Transverse colon (tissue), 4 donors: Measurements from ENCODE around the gene SNED1. TPM values are rescaled to one million over a fixed set of nuclear protein-coding genes. Genes with fewer than 3 reads are reported as not detected.

Experiments
- DNase-seq: peaks from one replicate; pipeline ENCODE4 v3.0.0-alpha.2; 2019
- H3K27ac ChIP-seq, 4 donors: fragments of 200-600 bp; sonication (generic); 2 replicates each; pipeline ENCODE4 v1.5.1; 2016 to 2018; ENCODE audit warnings: inconsistent platforms in 4 of 4
- H3K27me3 ChIP-seq: fragments of 200-600 bp; sonication (generic); 2 replicates; pipeline ENCODE4 v1.5.1; 2017; ENCODE audit warnings: inconsistent platforms
- H3K36me3 ChIP-seq, 4 donors: fragments of 200-600 bp; sonication (generic); 2 replicates each; pipeline ENCODE4 v1.5.1; 2017 to 2019; ENCODE audit warnings: inconsistent platforms in 4 of 4
- H3K4me1 ChIP-seq, 4 donors: fragments of 200-600 bp; sonication (generic); 2 replicates each; pipeline ENCODE4 v1.5.1; 2017 to 2020; ENCODE audit warnings: inconsistent platforms in 4 of 4
- H3K4me3 ChIP-seq, 4 donors: fragments of 200-600 bp; sonication (generic); 1 replicate in 1 of 4; 2 replicates in 3 of 4; pipeline versions ENCODE4 v1.5.1 to v1.6.1; 2017 to 2019; ENCODE audit warnings: inconsistent platforms in 4 of 4
- H3K9me3 ChIP-seq, 2 donors: fragments of 200-600 bp; sonication (generic); 2 replicates each; pipeline ENCODE4 v1.5.1; 2017 to 2019; ENCODE audit warnings: inconsistent platforms in 2 of 2
- CTCF ChIP-seq, 5 experiments: fragments of 200-600 bp in 3 of 5; fragments of 450-650 bp in 2 of 5; sonication (generic) in 3 of 5; IDR thresholded peaks; 1 replicate in 2 of 5; 2 replicates in 3 of 5; pipeline ENCODE4 v1.5.1; 2016 to 2017; ENCODE audit warnings: antibody characterized with exemption in 5 of 5, inconsistent platforms in 3 of 5, mild to moderate bottlenecking in 2 of 5, moderate library complexity in 1 of 5
- EP300 ChIP-seq: sonication (generic); formaldehyde crosslinking; IDR thresholded peaks from one replicate; pipeline ENCODE4 v1.6.1; 2017; ENCODE audit warnings: antibody characterized with exemption, low read depth
- POLR2A ChIP-seq: fragments of 450-650 bp; IDR thresholded peaks from one replicate; pipeline ENCODE4 v1.6.1; 2016; ENCODE audit warnings: antibody characterized with exemption, mild to moderate bottlenecking, moderate library complexity
- POLR2AphosphoS5 ChIP-seq, 3 donors: sonication (generic); formaldehyde crosslinking; IDR thresholded peaks; one replicate each; pipeline ENCODE4 v1.6.1; 2016; ENCODE audit warnings: antibody characterized with exemption in 3 of 3
- WGBS, 2 donors: methylation state at CpG; one replicate each; pipeline ENCODE4 v1.1.5; 2018; ENCODE audit warnings: low coverage in 1 of 2; 5-methylcytosine and 5-hydroxymethylcytosine counted together
- in situ Hi-C, 4 donors: fragments of 200-750 bp; cut with MboI; loops; one replicate each; pipeline versions ENCODE4 v1.15.0 to v1.15.1; 2017; ENCODE audit warnings: low sequenced_read_pairs in 3 of 4, low pct_ligation_motif_present in 1 of 4, low pct_unique_long_range_greater_than_20kb in 1 of 4
- intact Hi-C: fragments of 100-400 bp; cut with DNase I; formaldehyde crosslinking; loops from one replicate; pipeline ENCODE4 v1.15.1; 2023; ENCODE audit warnings: low total_unique reads
- total RNA-seq, 4 donors: library from RNA; depleted of rRNA; stranded (reverse); fragments of >200 nt; gene quantifications; one replicate each; pipeline ENCODE4 v1.1.0, GENCODE V29; 2016

Gene SNED1
- total RNA-seq, 4 donors from 2014 or later, result 8.2 to 65.5 (median 30.0) TPM

GRCh38 chr2:241033336-241033987, 35.0 kb downstream of the SNED1 start:
- intact Hi-C loops (loop anchor here (5.0 kb wide), 1 partner anchor 536 kb away; no protein-coding TSS in a partner anchor), in situ Hi-C loops (no loop called here)
- Histone ChIP-seq H3K9me3 (no peaks in the 10 kb centered on the region), H3K36me3 (no peaks in the 10 kb centered on the region), H3K27ac (no peak overlapping the region), H3K4me1 (peaks cover 0 to 14% (median 10%) of the 10 kb centered on the region in 4 donors), H3K27me3 (peaks cover 15% of the 10 kb centered on the region), H3K4me3 (no peak overlapping the region)
- WGBS, 2 donors, result 67 to 85% methylated on average over 1 to 15 of the region's 17 CpGs
- TF ChIP-seq POLR2AphosphoS5 (IDR thresholded peaks at IDR 0.05), result no peak
- no peak for TF ChIP-seq POLR2A
- no peak for TF ChIP-seq CTCF (IDR thresholded peaks at IDR 0.05)
- no peak for TF ChIP-seq EP300
- no peak for DNase-seq

GRCh38 chr2:241033994-241034393, 35.6 kb downstream of the SNED1 start:
- DNase-seq, result no peak

GRCh38 chr2:241034490-241035141, 36.2 kb downstream of the SNED1 start:
- H3K4me1 ChIP-seq, result peaks cover 0 to 14% (median 10%) of the 10 kb centered on the region in 4 donors
- no peak for DNase-seq
- intact Hi-C loops, result loop anchor here (5.0 kb wide), 1 partner anchor 537 kb away; no protein-coding TSS in a partner anchor
- H3K36me3 ChIP-seq, result no peaks in the 10 kb centered on the region
- H3K9me3 ChIP-seq, result no peaks in the 10 kb centered on the region
- peaks cover 15% of the 10 kb centered on the region for H3K27me3 ChIP-seq
- H3K4me3 ChIP-seq, result no peak overlapping the region
- 96% methylated on average over 22 of the region's 22 CpGs; no CpG with 5 or more reads in 1 of the 2 donors for WGBS, 2 donors
- H3K27ac ChIP-seq, result no peak overlapping the region
- in situ Hi-C loops, result no loop called here
- TF ChIP-seq POLR2AphosphoS5 (IDR thresholded peaks at IDR 0.05), result no peak
- no peak for TF ChIP-seq EP300
- no peak for TF ChIP-seq POLR2A
- TF ChIP-seq CTCF (IDR thresholded peaks at IDR 0.05), result no peak

More at GRCh38 chr2:241033994-241034393, 35.6 kb downstream of the SNED1 start:
- peaks cover 0 to 14% (median 10%) of the 10 kb centered on the region in 4 donors for H3K4me1 ChIP-seq
- no peak overlapping the region for H3K27ac ChIP-seq
- H3K36me3 ChIP-seq, result no peaks in the 10 kb centered on the region
- in situ Hi-C loops (no loop called here), intact Hi-C loops (loop anchor here (5.0 kb wide), 1 partner anchor 537 kb away; no protein-coding TSS in a partner anchor)
- H3K4me3 ChIP-seq, result no peak overlapping the region
- 84% methylated on average over 7 of the region's 7 CpGs; no CpG with 5 or more reads in 1 of the 2 donors for WGBS, 2 donors
- peaks cover 15% of the 10 kb centered on the region for H3K27me3 ChIP-seq
- no peak for TF ChIP-seq CTCF (IDR thresholded peaks at IDR 0.05)
- TF ChIP-seq POLR2A, result no peak
- TF ChIP-seq EP300, result no peak
- no peak for TF ChIP-seq POLR2AphosphoS5 (IDR thresholded peaks at IDR 0.05)
- H3K9me3 ChIP-seq, result no peaks in the 10 kb centered on the region

GRCh38 chr2:241035142-241035817, 36.9 kb downstream of the SNED1 start:
- H3K4me3 ChIP-seq, result no peak overlapping the region
- peaks cover 15% of the 10 kb centered on the region for H3K27me3 ChIP-seq
- TF ChIP-seq POLR2A, result no peak
- no peak for TF ChIP-seq POLR2AphosphoS5 (IDR thresholded peaks at IDR 0.05)
- TF ChIP-seq CTCF (IDR thresholded peaks at IDR 0.05), result no peak
- no peak for TF ChIP-seq EP300
- intact Hi-C loops, result no loop called here
- no peaks in the 10 kb centered on the region for H3K9me3 ChIP-seq
- no peaks in the 10 kb centered on the region for H3K36me3 ChIP-seq
- no peak overlapping the region for H3K27ac ChIP-seq
- H3K4me1 ChIP-seq, result peaks cover 0 to 14% (median 10%) of the 10 kb centered on the region in 4 donors
- in situ Hi-C loops, result no loop called here
- whole genome bisulfite sequencing, 2 donors, result 71% methylated on average over 12 of the region's 31 CpGs; no CpG with 5 or more reads in 1 of the 2 donors
- no peak for DNase-seq
